GM10266 (cell line): Measurements from ENCODE around the gene FOXG1.
A peak's percentile ranks its signal among the peaks of the same experiment; 100 is the strongest.

Source experiments
- DNase-seq: peaks from one replicate; pipeline ENCODE4 v3.0.0; 2012; ENCODE audit errors: extremely low spot score
- TF ChIP-seq, protein P1 (sequence below): IDR thresholded peaks from 2 replicates; pipeline ENCODE4 v1.5.1; 2012; ENCODE audit warnings: mild to moderate bottlenecking, low read depth; ENCODE audit not compliant: control insufficient read depth, insufficient read depth; ENCODE audit errors: missing control alignments

Gene FOXG1

DNA sequence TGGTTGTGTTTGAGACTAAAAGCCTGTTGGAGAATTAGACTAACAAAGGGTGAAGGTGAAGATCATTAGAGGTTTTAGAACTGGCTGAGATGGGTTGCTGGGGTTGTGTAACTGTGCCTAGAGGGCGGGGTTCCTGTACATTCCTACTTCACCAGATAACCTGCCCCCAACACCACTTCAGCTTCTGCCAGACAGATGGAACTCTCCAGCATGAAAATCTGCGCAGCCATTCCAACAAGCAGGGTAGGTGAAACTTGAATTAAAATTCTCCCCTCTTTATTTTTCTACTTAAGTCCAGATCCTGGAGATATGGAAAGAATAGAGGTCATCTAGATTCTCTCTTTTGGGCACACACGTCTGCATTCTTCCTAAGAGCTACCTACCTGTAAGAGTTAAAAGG, 6.0 kb downstream of the FOXG1 start:
- TF ChIP-seq, protein P1, sequence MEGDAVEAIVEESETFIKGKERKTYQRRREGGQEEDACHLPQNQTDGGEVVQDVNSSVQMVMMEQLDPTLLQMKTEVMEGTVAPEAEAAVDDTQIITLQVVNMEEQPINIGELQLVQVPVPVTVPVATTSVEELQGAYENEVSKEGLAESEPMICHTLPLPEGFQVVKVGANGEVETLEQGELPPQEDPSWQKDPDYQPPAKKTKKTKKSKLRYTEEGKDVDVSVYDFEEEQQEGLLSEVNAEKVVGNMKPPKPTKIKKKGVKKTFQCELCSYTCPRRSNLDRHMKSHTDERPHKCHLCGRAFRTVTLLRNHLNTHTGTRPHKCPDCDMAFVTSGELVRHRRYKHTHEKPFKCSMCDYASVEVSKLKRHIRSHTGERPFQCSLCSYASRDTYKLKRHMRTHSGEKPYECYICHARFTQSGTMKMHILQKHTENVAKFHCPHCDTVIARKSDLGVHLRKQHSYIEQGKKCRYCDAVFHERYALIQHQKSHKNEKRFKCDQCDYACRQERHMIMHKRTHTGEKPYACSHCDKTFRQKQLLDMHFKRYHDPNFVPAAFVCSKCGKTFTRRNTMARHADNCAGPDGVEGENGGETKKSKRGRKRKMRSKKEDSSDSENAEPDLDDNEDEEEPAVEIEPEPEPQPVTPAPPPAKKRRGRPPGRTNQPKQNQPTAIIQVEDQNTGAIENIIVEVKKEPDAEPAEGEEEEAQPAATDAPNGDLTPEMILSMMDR = no peak
- DNase-seq = no peak

DNA sequence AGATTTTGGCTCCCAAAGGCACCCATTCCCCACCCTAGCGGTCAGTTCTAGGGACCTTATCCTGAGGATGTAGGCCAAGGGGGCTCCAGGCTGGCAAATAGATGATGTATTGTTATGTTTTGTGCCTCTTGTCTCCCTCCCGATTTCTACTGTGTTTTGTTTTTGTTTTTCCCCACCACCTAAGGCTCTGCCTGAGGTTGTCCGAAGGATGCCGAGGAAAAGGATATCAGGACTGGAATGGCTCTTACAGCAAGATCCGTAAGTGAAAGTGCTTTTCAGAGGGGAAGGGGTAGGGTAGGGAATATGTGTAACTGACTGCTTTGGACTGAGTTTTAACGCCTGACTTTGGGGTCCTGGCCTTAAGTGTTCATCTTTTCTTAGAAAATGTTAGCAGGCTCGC, 6.6 kb downstream of the FOXG1 start:
- TF ChIP-seq, protein P1 = no peak
- no peak for DNase-seq

DNA sequence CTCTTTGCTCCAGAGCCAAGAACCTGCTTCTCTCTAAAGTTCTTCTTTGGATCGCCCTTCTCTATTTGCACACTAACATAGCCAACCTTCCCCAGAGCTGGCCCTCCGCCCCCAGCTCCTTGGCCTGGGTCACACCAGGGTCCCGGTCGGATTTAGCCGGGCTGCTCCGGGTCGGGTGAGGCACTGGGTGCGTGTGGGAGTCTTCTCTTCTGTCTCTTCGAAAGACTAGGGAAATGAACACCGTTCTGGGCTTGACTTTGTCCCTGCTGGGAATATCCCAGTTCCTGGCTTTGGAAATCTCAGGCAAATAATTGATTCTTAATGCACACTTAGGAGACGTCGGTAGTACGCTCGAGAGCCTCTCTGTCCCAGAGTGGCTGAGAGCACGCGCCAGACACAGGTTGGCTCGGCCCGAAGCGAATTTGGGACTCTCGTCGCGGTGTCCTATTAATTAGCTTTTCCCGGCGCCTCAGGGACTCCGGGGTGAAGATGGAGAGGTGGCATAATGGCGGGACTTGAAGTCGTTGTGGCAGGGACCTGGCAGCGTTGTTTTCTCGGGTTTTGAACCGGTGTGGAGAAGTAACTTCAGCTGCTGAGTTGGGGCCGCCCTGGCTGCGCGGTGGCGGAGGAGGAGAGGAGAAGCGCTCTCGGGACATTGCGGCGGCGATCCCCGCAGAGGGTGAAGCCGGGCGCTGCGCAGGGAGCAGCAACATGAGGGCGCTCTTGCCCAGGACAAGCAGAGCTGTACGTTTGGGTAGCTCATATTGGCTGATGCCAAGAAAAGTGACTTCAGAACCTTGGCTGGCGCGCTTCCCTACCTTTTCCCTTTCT, 7.5 kb downstream of the FOXG1 start:
- TF ChIP-seq, protein P1 = peak; percentile 24
- no peak for DNase-seq

- TF ChIP-seq, protein P1 = no peak
- no peak for DNase-seq
These were observed 8.5 kb downstream of the FOXG1 start for GRCh38 chr14:28774764-28775735.

DNA sequence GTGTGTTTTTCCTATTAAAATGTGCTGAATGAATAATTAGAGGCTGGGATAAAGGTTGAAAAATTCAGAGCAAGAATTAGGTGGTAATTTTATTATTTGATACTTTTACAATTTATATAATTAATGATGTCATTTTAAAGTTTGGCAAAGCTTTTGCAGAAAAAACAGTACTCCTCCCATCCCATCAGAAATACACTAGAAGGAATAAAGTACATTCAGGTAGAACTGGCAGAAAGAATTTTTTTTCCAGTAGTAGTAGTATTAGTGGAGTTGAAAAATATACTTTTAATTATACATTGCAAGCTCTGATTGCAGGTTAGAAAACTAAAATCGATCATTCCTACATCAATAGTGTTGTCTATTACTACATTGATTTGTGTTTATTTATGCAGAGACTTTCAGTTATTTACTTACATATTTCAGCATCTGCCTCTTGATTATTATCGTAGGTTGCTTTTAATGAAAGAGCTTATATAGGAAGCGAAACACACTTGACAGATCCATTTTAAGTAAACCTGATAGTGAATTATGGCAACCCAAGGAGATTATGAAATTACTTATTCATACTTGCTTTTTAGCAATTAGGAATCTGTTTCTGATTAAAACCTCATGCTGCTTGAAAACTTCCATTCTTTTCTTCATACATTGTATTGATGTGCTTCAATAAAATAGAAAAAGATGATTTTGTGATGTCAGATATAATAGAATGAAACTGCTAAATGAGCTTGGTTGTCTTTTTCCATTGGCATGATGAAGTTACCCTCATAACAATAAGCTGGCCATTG, 10.1 kb downstream of the FOXG1 start:
- TF ChIP-seq, protein P1 = no peak
- DNase-seq = no peak

DNA sequence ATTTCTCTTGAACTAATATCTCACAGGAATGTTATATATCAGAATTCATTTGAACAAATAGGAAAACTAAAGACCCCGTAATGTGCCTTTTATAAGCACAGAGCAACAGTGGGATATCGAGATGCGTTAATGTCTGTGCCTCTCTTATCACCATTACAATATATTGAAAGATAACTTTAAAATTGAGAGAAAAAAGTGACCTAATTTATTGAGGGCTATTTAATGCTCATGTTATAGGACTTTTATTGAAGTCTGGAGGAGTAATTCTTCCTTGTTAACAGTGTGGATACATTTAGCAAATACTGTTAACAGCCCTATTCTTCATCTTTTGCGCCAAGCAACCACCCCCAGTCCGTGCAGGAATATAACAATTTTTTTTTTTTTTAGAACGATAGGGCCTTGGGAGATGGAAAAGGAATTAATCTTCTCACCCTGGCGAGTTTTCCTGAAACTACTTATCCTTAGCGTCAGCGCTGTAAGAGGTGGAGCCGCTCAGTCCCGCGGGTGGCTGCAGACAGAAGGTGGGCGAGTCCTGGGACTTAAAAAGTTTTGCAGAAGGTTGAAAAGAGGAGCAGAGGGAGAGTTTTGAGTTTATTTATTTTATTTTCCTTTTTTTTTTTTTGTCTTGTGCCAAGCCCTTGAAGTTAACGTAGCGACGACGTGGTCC, 11.0 kb downstream of the FOXG1 start:
- DNase-seq = no peak
- TF ChIP-seq, protein P1 = no peak
